GM12878 (cell line): ENCODE data around the gene GNG12. TPM values are rescaled to one million over a fixed set of nuclear protein-coding genes. Genes with fewer than 3 reads are reported as not detected.

Experiments
- ATF7 ChIP-seq: fragments of 450-650 bp; IDR thresholded peaks from 2 replicates; pipeline ENCODE4 v1.6.1; 2016; ENCODE audit warnings: low read depth, mild to moderate bottlenecking
- CEBPZ ChIP-seq: fragments of 150-350 bp; IDR thresholded peaks from 2 replicates; pipeline ENCODE4 v1.6.1; 2016; ENCODE audit warnings: low read depth, low read length
- CHD4 ChIP-seq: fragments of 200-600 bp; sonication (generic); IDR thresholded peaks from 2 replicates; pipeline ENCODE4 v1.6.1; 2016; ENCODE audit warnings: mild to moderate bottlenecking
- EGR1 ChIP-seq, 2 experiments: IDR thresholded peaks; 1 replicate in 1 of 2; 2 replicates in 1 of 2; pipeline ENCODE4 v1.6.1; 2011 to 2012; ENCODE audit warnings: low read depth in 2 of 2, low read length in 2 of 2, borderline replicate concordance in 1 of 2, mild to moderate bottlenecking in 1 of 2, moderate library complexity in 1 of 2
- GABPA ChIP-seq: IDR thresholded peaks from 2 replicates; pipeline ENCODE4 v1.6.1; 2014; ENCODE audit warnings: antibody characterized with exemption, low read depth, mild to moderate bottlenecking, inconsistent platforms
- HCFC1 ChIP-seq: fragments of 150-350 bp; IDR thresholded peaks from 2 replicates; pipeline ENCODE4 v1.6.1; 2014; ENCODE audit warnings: low read length
- JUNB ChIP-seq: IDR thresholded peaks from 2 replicates; pipeline ENCODE4 v1.6.1; 2016; ENCODE audit warnings: antibody characterized with exemption, mild to moderate bottlenecking
- MEF2B ChIP-seq: fragments of 450-650 bp; IDR thresholded peaks from 2 replicates; pipeline ENCODE4 v1.6.1; 2018; ENCODE audit warnings: mild to moderate bottlenecking, moderate library complexity; ENCODE audit not compliant: partially characterized antibody, poor library complexity, severe bottlenecking
- MXI1 ChIP-seq: fragments of 150-350 bp; IDR thresholded peaks from 2 replicates; pipeline ENCODE4 v1.6.1; 2011; ENCODE audit warnings: low read depth, mild to moderate bottlenecking, inconsistent platforms, low read length, improper control_type of control experiment
- NBN ChIP-seq: fragments of 450-650 bp; IDR thresholded peaks from 2 replicates; pipeline ENCODE4 v1.6.1; 2016
- POU2F2 ChIP-seq: IDR thresholded peaks from 3 replicates; pipeline ENCODE4 v1.6.1; 2011; ENCODE audit warnings: low read depth, mild to moderate bottlenecking, low read length, borderline replicate concordance
- RUNX3 ChIP-seq: IDR thresholded peaks from 2 replicates; pipeline ENCODE4 v1.6.1; 2012; ENCODE audit warnings: low read length, inconsistent platforms
- SIX5 ChIP-seq: IDR thresholded peaks from 2 replicates; pipeline ENCODE4 v1.6.1; 2011; ENCODE audit warnings: mild to moderate bottlenecking, low read depth, low read length, moderate library complexity; ENCODE audit not compliant: severe bottlenecking
- SUPT20H ChIP-seq: IDR thresholded peaks from 2 replicates; pipeline ENCODE4 v1.6.1; 2011; ENCODE audit warnings: low read depth, mild to moderate bottlenecking, low read length, moderate library complexity, borderline replicate concordance; ENCODE audit not compliant: control insufficient read depth
- ZNF274 ChIP-seq: IDR thresholded peaks from one replicate; pipeline ENCODE4 v1.8.0; 2011; ENCODE audit not compliant: insufficient read length, insufficient read depth
- polyA plus RNA-seq, 11 experiments: library from polyadenylated mRNA; depleted of rRNA in 4 of 11; unstranded in 6 of 11; stranded (reverse) in 5 of 11; fragments of >200 nt; fragmentation: Nextera tagmentation in 4 of 11; fragmentation: Illumina TruSeq in 1 of 11; extraction: Ambion mirVana in 4 of 11; extraction: Trizol in 1 of 11; gene quantifications; 1 replicate in 1 of 11; 2 replicates in 10 of 11; pipeline versions ENCODE4 v1.2.1 to v1.2.3, GENCODE V29; 2011 to 2016; ENCODE audit warnings: inconsistent platforms in 2 of 11, missing spikeins in 2 of 11, low read depth in 1 of 11
- total RNA-seq, 4 experiments: library from RNA; depleted of rRNA in 3 of 4; stranded (reverse); fragments of >200 nt in 3 of 4; fragmentation: Illumina TruSeq in 1 of 4; extraction: Trizol in 1 of 4; gene quantifications; 2 replicates each; pipeline versions ENCODE4 v1.2.1 to v1.2.3, GENCODE V29; 2013 to 2021
- TF ChIP-seq, protein P1 (sequence below): fragments of 450-650 bp; IDR thresholded peaks from 2 replicates; pipeline ENCODE4 v1.6.1; 2017; ENCODE audit warnings: mild to moderate bottlenecking, moderate library complexity
- TF ChIP-seq, protein P2 (sequence below): IDR thresholded peaks from 2 replicates; pipeline ENCODE4 v1.6.1; 2012; ENCODE audit warnings: improper control_type of control experiment, low read depth, low read length; ENCODE audit not compliant: insufficient replicate concordance

The GNG12 gene
- total and polyA plus RNA-seq, 10 of the 15 experiments (the other 5 are each of a cell fraction or from before 2014, with no cell fraction given) = 0.22 to 32.8 (median 0.35) TPM

DNA sequence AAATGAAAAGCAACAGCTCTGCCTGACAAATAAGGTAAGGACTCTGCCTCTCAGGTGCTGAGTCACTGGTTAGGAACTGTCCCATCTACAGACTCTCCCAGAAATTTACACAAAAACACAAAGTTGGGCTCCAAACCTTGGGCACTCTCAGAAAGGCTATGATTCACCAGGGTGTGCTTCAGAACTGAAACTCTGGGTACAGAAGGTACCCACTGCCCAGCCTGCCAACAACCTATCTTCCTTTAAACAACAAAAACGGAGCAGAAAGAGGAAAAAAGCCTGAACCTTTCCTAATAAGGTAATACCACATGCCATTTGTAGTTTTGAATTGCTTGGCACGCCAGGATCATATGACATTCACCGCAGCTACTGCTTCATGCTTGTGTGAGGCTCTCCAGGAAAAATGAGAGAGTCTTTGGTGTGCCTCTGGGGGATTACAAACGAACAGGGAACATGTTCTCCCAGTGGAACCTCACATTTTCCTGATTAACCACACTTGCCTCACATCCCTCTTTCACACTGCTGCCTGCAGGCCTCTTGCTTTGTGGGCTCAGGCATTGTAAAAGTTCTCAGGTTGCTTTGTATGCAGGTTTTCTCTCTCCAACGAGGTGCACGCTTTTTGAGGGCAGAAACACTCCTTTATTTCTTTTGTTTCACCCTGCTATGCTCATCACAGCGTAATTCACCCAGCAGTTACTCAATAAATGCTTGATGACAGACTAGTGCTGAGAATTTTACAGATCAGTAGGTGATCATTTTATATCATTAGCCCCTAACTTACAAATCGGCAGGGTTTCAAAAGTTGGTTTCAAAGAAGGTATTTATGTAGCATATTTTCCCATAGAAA lies 83.2 kb downstream of the GNG12 start (continued):
- TF ChIP-seq, protein P1, sequence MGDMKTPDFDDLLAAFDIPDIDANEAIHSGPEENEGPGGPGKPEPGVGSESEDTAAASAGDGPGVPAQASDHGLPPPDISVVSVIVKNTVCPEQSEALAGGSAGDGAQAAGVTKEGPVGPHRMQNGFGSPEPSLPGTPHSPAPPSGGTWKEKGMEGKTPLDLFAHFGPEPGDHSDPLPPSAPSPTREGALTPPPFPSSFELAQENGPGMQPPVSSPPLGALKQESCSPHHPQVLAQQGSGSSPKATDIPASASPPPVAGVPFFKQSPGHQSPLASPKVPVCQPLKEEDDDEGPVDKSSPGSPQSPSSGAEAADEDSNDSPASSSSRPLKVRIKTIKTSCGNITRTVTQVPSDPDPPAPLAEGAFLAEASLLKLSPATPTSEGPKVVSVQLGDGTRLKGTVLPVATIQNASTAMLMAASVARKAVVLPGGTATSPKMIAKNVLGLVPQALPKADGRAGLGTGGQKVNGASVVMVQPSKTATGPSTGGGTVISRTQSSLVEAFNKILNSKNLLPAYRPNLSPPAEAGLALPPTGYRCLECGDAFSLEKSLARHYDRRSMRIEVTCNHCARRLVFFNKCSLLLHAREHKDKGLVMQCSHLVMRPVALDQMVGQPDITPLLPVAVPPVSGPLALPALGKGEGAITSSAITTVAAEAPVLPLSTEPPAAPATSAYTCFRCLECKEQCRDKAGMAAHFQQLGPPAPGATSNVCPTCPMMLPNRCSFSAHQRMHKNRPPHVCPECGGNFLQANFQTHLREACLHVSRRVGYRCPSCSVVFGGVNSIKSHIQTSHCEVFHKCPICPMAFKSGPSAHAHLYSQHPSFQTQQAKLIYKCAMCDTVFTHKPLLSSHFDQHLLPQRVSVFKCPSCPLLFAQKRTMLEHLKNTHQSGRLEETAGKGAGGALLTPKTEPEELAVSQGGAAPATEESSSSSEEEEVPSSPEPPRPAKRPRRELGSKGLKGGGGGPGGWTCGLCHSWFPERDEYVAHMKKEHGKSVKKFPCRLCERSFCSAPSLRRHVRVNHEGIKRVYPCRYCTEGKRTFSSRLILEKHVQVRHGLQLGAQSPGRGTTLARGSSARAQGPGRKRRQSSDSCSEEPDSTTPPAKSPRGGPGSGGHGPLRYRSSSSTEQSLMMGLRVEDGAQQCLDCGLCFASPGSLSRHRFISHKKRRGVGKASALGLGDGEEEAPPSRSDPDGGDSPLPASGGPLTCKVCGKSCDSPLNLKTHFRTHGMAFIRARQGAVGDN = peak; percentile 73
- TF ChIP-seq JUNB (no peak), MXI1 (no peak), CHD4 (no peak), ZNF274 (no peak), ATF7 (no peak), NBN (no peak), HCFC1 (no peak), POU2F2 (no peak), MEF2B (peak; percentile 82), SIX5 (no peak), EGR1 (IDR thresholded peaks at IDR 0.05; ENCODE audit: borderline replicate concordance in 1 of 2, low read depth in 2 of 2, low read length in 2 of 2) (no peak), GABPA (no peak), SUPT20H (no peak), CEBPZ (no peak), RUNX3 (no peak)
- TF ChIP-seq, protein P2, sequence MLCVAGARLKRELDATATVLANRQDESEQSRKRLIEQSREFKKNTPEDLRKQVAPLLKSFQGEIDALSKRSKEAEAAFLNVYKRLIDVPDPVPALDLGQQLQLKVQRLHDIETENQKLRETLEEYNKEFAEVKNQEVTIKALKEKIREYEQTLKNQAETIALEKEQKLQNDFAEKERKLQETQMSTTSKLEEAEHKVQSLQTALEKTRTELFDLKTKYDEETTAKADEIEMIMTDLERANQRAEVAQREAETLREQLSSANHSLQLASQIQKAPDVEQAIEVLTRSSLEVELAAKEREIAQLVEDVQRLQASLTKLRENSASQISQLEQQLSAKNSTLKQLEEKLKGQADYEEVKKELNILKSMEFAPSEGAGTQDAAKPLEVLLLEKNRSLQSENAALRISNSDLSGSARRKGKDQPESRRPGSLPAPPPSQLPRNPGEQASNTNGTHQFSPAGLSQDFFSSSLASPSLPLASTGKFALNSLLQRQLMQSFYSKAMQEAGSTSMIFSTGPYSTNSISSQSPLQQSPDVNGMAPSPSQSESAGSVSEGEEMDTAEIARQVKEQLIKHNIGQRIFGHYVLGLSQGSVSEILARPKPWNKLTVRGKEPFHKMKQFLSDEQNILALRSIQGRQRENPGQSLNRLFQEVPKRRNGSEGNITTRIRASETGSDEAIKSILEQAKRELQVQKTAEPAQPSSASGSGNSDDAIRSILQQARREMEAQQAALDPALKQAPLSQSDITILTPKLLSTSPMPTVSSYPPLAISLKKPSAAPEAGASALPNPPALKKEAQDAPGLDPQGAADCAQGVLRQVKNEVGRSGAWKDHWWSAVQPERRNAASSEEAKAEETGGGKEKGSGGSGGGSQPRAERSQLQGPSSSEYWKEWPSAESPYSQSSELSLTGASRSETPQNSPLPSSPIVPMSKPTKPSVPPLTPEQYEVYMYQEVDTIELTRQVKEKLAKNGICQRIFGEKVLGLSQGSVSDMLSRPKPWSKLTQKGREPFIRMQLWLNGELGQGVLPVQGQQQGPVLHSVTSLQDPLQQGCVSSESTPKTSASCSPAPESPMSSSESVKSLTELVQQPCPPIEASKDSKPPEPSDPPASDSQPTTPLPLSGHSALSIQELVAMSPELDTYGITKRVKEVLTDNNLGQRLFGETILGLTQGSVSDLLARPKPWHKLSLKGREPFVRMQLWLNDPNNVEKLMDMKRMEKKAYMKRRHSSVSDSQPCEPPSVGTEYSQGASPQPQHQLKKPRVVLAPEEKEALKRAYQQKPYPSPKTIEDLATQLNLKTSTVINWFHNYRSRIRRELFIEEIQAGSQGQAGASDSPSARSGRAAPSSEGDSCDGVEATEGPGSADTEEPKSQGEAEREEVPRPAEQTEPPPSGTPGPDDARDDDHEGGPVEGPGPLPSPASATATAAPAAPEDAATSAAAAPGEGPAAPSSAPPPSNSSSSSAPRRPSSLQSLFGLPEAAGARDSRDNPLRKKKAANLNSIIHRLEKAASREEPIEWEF = no peak
